HepG2 (cell line): ENCODE results near the gene ENSA. TPM values are rescaled to one million over a fixed set of nuclear protein-coding genes. Genes with fewer than 3 reads are reported as not detected.

Experiments
- ATAC-seq: fragments of 200-7000 bp; cut with Tn5 transposase; 3 replicates; pipeline ENCODE4 v1.9.1; 2020; ENCODE audit warnings: mild to moderate bottlenecking, moderate library complexity
- BruUV-seq: library from RNA; stranded (reverse); fragments of 400-500 nt; replicated peaks from 2 replicates; lab custom pipeline; 2021; lab: Mats Ljungman, UMichigan
- CTCF ChIA-PET: fragments of 300-600 bp; formaldehyde crosslinking; extraction: SDS; loops from one replicate; lab custom pipeline; 2021; ENCODE audit warnings: low total read pairs, inconsistent platforms, low intra/inter-chr PET ratio; lab: Yijun Ruan, JAX
- POLR2A ChIA-PET: fragments of 350-600 bp; sonication (Branson Sonifier 250); formaldehyde crosslinking; loops from one replicate; lab custom pipeline; 2020; ENCODE audit warnings: antibody characterized with exemption, inconsistent platforms; lab: Yijun Ruan, JAX
- DNase-seq: peaks from one replicate; pipeline ENCODE4 v3.0.0-alpha.2; 2015; ENCODE audit warnings: low spot score
- FAIRE-seq: peaks from 3 replicates; lab custom pipeline; 2011; peaks lifted over from hg19 to GRCh38; lab: Jason Lieb, UNC
- H2AFZ ChIP-seq: one replicate; pipeline ENCODE4 v1.6.1; 2011; ENCODE audit warnings: low read length, inconsistent platforms
- H3K27ac ChIP-seq: fragments of 300-600 bp; 3 replicates; pipeline ENCODE4 v1.8.0; 2011; ENCODE audit warnings: mixed run types, mild to moderate bottlenecking, mixed read lengths, low read length, inconsistent platforms; ENCODE audit not compliant: insufficient read depth; ENCODE audit errors: extremely low read length
- H3K27me3 ChIP-seq, 2 experiments: fragments of 200-600 bp in 1 of 2; 2 replicates in 1 of 2; 3 replicates in 1 of 2; pipeline versions ENCODE4 v1.6.0 to v1.8.0; 2011; ENCODE audit warnings: low read length in 2 of 2, mild to moderate bottlenecking in 2 of 2, moderate library complexity in 2 of 2, inconsistent platforms in 1 of 2; ENCODE audit not compliant: insufficient read depth in 2 of 2, control insufficient read depth in 1 of 2
- H3K36me3 ChIP-seq, 2 experiments: fragments of 200-600 bp in 1 of 2; replicated peaks in 1 of 2; 2 replicates in 1 of 2; 3 replicates in 1 of 2; pipeline versions ENCODE4 v1.5.1 to v1.8.0; 2011; ENCODE audit warnings: low read length in 2 of 2, inconsistent platforms in 1 of 2; ENCODE audit not compliant: insufficient read depth in 2 of 2, control insufficient read depth in 1 of 2
- H3K4me1 ChIP-seq: 2 replicates; pipeline ENCODE4 v1.5.1; 2012; ENCODE audit warnings: low read length, inconsistent platforms; ENCODE audit not compliant: insufficient read depth
- H3K4me2 ChIP-seq: 2 replicates; pipeline ENCODE4 v1.6.0; 2011; ENCODE audit warnings: low read depth, low read length, inconsistent platforms
- H3K4me3 ChIP-seq, 3 experiments: fragments of 200-600 bp in 1 of 3; sonication (generic), shearing (Covaris generic) in 1 of 3; replicated peaks in 1 of 3; 2 replicates each; pipeline ENCODE4 v1.5.1; 2011 to 2016; ENCODE audit warnings: low read length in 3 of 3, inconsistent platforms in 2 of 3, low read depth in 2 of 3, mild to moderate bottlenecking in 2 of 3, control low read depth in 1 of 3, mixed read lengths in 1 of 3; ENCODE audit not compliant: insufficient read depth in 1 of 3
- H3K79me2 ChIP-seq: one replicate; pipeline ENCODE4 v1.6.1; 2011; ENCODE audit warnings: low read length, inconsistent platforms; ENCODE audit not compliant: insufficient read depth
- H3K9ac ChIP-seq: 2 replicates; pipeline ENCODE4 v1.6.0; 2011; ENCODE audit warnings: mild to moderate bottlenecking, low read depth, low read length, inconsistent platforms; ENCODE audit not compliant: insufficient read depth
- H3K9me3 ChIP-seq: 2 replicates; pipeline ENCODE4 v1.5.1; 2012; ENCODE audit warnings: mild to moderate bottlenecking, low read length
- H4K20me1 ChIP-seq: 2 replicates; pipeline ENCODE4 v1.6.0; 2011; ENCODE audit warnings: inconsistent platforms, mild to moderate bottlenecking, low read length, moderate library complexity; ENCODE audit not compliant: insufficient read depth
- HNRNPLL ChIP-seq: fragments of 200-400 bp; formaldehyde crosslinking; IDR thresholded peaks from 2 replicates; pipeline ENCODE4 v1.6.1; 2017; ENCODE audit warnings: mild to moderate bottlenecking, low read depth, low read length; ENCODE audit not compliant: poor library complexity, severe bottlenecking
- HOXA9 ChIP-seq: sonication (generic); formaldehyde crosslinking; IDR thresholded peaks from 2 replicates; pipeline ENCODE4 v1.8.1; 2022; ENCODE audit warnings: missing genetic modification reagents, mild to moderate bottlenecking, moderate library complexity, borderline replicate concordance
- MAFF ChIP-seq: IDR thresholded peaks from 2 replicates; pipeline ENCODE4 v1.6.1; 2011; ENCODE audit warnings: low read depth, low read length, improper control_type of control experiment
- MAFK ChIP-seq, 2 experiments: IDR thresholded peaks in 1 of 2; conservative IDR thresholded peaks in 1 of 2; 2 replicates each; pipeline ENCODE4 v1.6.1; 2011; ENCODE audit warnings: improper control_type of control experiment in 2 of 2, low read length in 2 of 2
- MXD3 ChIP-seq: IDR thresholded peaks from 2 replicates; pipeline ENCODE4 v1.6.1; 2016; ENCODE audit warnings: mild to moderate bottlenecking, missing biosample characterization, missing genetic modification reagents
- SP140L ChIP-seq: sonication (generic); formaldehyde crosslinking; IDR thresholded peaks from 2 replicates; pipeline ENCODE4 v1.4.0; 2020; ENCODE audit warnings: missing genetic modification reagents, borderline replicate concordance
- ZBTB1 ChIP-seq: sonication (generic); formaldehyde crosslinking; IDR thresholded peaks from 2 replicates; pipeline ENCODE4 v1.4.0; 2020; ENCODE audit warnings: missing genetic modification reagents, borderline replicate concordance
- ZNF30 ChIP-seq: sonication (generic); formaldehyde crosslinking; IDR thresholded peaks from 2 replicates; pipeline ENCODE4 v1.5.0; 2020; ENCODE audit warnings: mild to moderate bottlenecking, missing genetic modification reagents
- ZNF510 ChIP-seq: sonication (generic); formaldehyde crosslinking; IDR thresholded peaks from 2 replicates; pipeline ENCODE4 v1.4.0; 2020; ENCODE audit warnings: low read depth, mild to moderate bottlenecking, missing genetic modification reagents
- ZNF614 ChIP-seq: IDR thresholded peaks from 2 replicates; pipeline ENCODE4 v1.6.1; 2018; ENCODE audit warnings: missing biosample characterization, missing genetic modification reagents, inconsistent platforms, borderline replicate concordance
- WGBS: methylation state at CpG from one replicate; pipeline ENCODE4 v1.1.6; 2017; ENCODE audit warnings: low lambda C conversion rate; 5-methylcytosine and 5-hydroxymethylcytosine counted together
- in situ Hi-C: cut with HindIII; loops from 2 replicates; pipeline ENCODE4 v1.10.0; 2017; ENCODE audit warnings: low pct_unique_long_range_greater_than_20kb; ENCODE audit not compliant: extremely low pct_ligation_motif_present
- intact Hi-C: fragments of 100-400 bp; cut with micrococcal nuclease; formaldehyde crosslinking; loops from one replicate; pipeline ENCODE4 v1.10.0; 2022; ENCODE audit not compliant: unreplicated experiment
- polyA plus RNA-seq, 8 experiments: library from polyadenylated mRNA; depleted of rRNA in 3 of 8; stranded (reverse) in 7 of 8; unstranded in 1 of 8; fragments of >200 nt; fragmentation: Illumina TruSeq in 4 of 8; extraction: Trizol in 4 of 8; gene quantifications; 2 replicates each; pipeline versions ENCODE4 v1.2.1 to v1.2.3, GENCODE V29; 2011 to 2016; ENCODE audit warnings: low read depth in 4 of 8, missing spikeins in 1 of 8, mixed read lengths in 1 of 8; ENCODE audit not compliant: insufficient read depth in 1 of 8
- total RNA-seq, 5 experiments: library from RNA; depleted of rRNA; stranded (reverse); fragments of >200 nt; fragmentation: Illumina TruSeq; extraction: Trizol; gene quantifications; 2 replicates each; pipeline ENCODE4 v1.2.3, GENCODE V29; 2016; ENCODE audit warnings: low read depth in 1 of 5

ENSA gene
- total and polyA plus RNA-seq, 2 of the 13 experiments (the other 11 are each of a cell fraction or from before 2014, with no cell fraction given): 54.5 to 111 TPM

- no peak for DNase-seq
- H3K4me2 ChIP-seq: no peak overlapping the region
- H4K20me1 ChIP-seq: no peaks in the 10 kb centered on the region
- H3K27ac ChIP-seq: no peak overlapping the region
- 89% methylated on average over 7 of the region's 7 CpGs for WGBS
- intact Hi-C loops (no loop called here), in situ Hi-C loops (no loop called here)
- no peaks in the 10 kb centered on the region for H3K9me3 ChIP-seq
- TF ChIP-seq ZBTB1 (CRISPR knock-in tag) (no peak), ZNF510 (CRISPR knock-in tag) (no peak), ZNF30 (CRISPR knock-in tag) (no peak), MAFF (peak; percentile 94), SP140L (CRISPR knock-in tag) (no peak), HOXA9 (CRISPR knock-in tag) (no peak), HNRNPLL (no peak), MXD3 (CRISPR knock-in tag) (no peak), MAFK (conservative IDR thresholded peaks at IDR 0.05 in 1 of 2, IDR thresholded peaks at IDR 0.05 in 1 of 2; ENCODE audit: low read length in 2 of 2) (peak; percentile 89 to 97), ZNF614 (no peak)
- ChIA-PET CTCF (no interaction called here), POLR2A (no interaction called here)
- H3K79me2 ChIP-seq: no peaks in the 10 kb centered on the region
- no peak overlapping the region for H3K4me3 ChIP-seq
- peaks cover 2 to 18% of the 10 kb centered on the region in 2 experiments; a peak in 3 of 5 replicates for H3K36me3 ChIP-seq
- peaks cover 15% of the 10 kb centered on the region for H3K4me1 ChIP-seq
- no peaks in the 10 kb centered on the region for H3K27me3 ChIP-seq
- no TSS peak for BruUV-seq
- no peak overlapping the region for H3K9ac ChIP-seq
- no peak for ATAC-seq
- no peak for FAIRE-seq
- no peak overlapping the region for H2AFZ ChIP-seq
Observed at GRCh38 chr1:150663321-150663720, 33.9 kb upstream of the ENSA start.
